GM19239 (cell line): ENCODE results near the gene BMP3.

ENCODE experiments used
- DNase-seq: peaks from one replicate; pipeline ENCODE4 v3.0.0; 2011; ENCODE audit warnings: low spot score; ENCODE audit not compliant: insufficient read length
- FAIRE-seq: peaks from 2 replicates; lab custom pipeline; 2011; peaks lifted over from hg19 to GRCh38; lab: Jason Lieb, UNC

Gene BMP3

DNA sequence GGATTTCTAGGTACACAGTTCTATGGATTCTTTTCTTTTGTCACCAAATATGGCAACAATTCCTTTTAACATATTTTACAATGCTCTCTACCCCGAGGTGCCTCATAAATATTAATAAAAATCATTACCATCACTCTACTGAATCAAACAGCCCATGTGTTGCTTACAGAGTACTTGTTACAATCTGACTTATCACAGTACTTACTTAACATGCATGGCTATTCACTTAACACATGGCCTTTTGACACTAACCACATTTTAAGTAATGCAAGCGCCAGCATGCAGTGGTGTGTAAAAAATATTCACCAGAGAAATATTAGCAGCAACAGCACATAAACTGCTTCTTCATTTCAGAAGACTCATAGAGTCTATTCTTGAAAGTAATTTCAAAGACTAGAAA lies 64.9 kb downstream of the BMP3 start:
- FAIRE-seq (no peak), DNase-seq (no peak)

GRCh38 chr4:81096566-81096965 lies 66.1 kb downstream of the BMP3 start:
- DNase-seq = no peak
- FAIRE-seq = no peak

DNA sequence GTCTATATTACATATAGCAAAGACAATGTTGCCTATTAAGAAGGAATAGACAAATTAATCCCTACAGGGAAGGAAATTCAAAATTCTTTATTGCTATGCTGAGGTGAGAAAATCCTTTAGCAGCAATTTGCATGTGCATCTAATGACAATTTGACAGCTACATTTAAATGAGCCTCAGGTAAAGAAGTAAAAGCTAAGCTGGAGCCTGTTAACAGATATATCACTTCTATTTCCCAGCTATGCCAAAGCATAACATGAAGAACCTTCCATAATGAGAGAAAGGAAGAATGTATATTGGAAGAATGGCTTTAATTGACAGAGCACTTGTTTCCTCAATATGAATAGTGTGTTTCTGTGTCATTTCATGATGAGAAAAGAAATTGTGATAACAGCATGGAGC lies 71.6 kb downstream of the BMP3 start:
- DNase-seq (no peak), FAIRE-seq (no peak)

DNA sequence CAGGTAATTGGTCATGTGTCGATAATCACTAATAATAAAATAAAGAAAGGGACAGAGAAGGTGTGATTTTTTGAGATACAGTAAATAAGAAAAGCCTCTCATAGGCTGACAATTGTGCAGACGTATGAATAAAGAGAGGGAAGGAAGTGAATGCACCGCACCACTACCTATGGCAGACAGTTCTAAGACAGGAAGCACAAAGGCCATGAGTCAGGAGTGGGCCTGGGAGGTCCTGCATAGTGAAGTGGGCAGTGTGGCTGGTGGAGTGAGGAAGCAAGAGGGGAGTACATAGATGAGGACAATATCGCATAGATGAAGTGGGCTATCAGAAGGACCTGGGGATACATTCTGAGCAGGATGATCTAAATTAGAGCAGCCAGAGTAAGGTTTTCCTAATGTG lies 75.6 kb downstream of the BMP3 start:
- FAIRE-seq (no peak), DNase-seq (no peak)
